NOMO-1 treated with DMSO at 0.1 percent for 48 hours (cell line): ENCODE measurements around the gene PXN.
"Not testable (repeated sequence)": the region's sequence is repeated elsewhere in the genome, so short reads cannot be mapped to it uniquely, and the experiment has no call there.

Experiments used
- DNase-seq: peaks from one replicate; lab custom pipeline; 2025; ENCODE audit not compliant: unreplicated experiment; lab: John Stamatoyannopoulos, UW

Gene PXN

DNA sequence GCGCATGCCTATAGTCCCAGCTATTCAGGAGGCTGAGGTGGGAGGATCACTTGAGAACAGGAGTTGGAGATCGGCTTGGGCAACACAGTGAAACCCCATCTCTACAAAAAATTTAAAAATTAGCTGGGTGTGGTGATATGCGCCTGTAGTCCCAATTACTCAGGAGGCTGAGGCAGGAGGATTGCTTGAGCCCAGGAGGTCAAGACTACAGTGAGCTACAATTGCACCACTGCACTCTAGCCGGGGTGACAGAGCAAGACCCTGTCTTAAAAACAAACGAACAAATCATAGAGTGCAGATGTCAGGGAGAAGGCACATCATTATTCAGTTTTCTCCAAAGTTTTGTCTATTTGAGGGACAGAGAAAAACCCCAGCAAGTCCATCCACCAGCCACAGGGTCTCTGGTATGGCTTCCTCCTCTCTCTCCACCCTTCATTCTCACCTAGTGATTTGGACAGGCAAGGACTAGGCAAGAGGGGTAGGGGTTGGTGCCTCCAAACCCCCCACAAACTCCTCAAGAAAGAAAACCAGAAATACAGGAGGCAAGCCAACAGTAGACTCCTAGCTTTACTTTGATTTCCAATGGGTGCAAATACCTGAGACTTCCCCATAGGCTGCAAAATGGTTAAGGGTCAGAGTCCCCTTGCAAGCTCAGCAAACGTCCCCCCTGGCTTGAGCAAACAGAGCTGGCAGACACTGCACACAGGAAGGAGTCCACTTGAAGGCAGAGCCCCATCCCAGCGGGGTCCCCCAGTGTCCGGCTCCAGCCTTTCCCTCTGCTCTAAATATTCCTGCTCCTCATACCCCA, 38.1 kb downstream of the PXN start:
- DNase-seq = no peak

DNA sequence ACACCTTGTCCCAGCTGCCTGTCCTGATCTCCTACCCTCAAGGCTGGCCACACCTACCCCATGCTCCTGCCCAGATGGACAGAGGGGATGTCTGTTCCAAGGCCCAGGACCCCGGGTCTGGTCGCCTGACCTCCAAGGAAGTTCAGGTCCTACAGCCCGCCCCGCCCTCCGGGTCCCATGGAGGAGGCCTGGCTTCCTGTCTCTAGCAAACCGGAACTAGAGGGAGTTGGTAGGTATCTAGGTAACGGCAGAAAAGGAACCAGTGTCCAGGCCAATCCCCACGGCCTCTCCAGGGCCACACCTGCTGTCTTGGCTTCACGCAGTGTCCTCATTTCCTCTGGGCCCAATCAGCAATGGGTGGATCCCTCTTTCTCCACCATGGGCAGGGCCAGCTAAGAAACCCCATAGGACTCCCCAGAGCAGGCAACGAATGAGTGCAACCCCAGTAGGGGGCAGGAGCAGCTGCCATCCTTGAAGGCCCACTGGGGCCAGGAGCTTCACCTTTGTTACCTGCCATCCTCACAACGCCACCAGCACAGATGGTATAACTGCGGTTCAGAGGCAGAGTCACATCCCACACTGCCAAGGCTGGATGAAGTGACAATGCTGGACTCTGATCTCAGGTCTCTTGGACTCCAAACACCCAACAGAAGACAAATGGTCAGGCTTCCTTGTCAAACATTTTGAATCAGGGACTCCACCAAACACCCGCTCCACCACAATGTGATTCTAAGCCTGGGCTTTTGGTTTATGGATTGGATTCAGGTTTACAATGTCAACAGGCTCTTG, 39.5 kb downstream of the PXN start:
- peak; percentile 54 for DNase-seq

- DNase-seq = no peak
Measured at GRCh38 chr12:120225200-120225558, 40.4 kb downstream of the PXN start.

DNA sequence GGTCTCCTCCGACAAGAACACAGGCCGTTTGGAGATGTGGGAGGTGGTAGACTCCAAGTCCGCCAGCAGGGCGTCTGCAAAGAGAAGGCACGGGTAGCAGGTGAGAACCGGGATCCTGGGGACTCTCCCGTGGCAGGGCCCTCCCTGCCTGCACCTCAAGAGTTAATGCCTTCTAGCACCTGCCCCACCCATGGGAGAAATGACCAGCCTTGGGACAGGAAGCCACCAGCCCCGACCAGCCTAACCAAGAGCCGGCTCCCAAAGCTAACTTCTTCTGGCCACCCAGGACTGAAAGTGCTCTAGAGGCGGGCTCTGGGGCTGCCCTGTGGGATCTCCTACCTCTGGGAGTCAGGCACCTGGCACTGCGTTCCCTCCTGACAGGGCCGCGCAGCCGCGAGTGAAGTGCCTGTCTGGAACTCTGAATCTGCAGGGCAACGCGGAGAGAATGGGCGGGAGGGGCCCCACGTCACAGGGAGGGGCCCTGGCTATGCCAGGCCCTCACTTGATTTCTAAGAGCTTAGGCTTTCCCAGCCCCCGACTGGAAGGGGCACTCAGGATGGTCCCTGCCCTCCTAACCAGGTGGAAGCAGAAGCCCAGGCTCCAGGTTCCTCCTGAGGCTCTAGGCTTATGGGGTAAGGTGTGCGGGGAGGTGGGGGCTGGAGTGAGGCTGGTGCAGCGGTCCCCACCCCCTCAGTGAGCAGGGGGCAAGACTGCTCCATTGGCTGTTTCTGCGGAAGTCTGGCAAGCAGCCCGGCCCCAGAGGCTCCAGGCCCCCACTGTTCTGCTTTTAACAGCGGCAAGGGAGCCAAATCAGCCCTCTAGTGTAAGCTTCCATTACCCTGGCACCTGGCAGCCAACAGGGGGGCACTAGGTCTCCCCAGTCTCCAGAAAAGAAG, 41.0 kb downstream of the PXN start:
- no peak for DNase-seq

DNA sequence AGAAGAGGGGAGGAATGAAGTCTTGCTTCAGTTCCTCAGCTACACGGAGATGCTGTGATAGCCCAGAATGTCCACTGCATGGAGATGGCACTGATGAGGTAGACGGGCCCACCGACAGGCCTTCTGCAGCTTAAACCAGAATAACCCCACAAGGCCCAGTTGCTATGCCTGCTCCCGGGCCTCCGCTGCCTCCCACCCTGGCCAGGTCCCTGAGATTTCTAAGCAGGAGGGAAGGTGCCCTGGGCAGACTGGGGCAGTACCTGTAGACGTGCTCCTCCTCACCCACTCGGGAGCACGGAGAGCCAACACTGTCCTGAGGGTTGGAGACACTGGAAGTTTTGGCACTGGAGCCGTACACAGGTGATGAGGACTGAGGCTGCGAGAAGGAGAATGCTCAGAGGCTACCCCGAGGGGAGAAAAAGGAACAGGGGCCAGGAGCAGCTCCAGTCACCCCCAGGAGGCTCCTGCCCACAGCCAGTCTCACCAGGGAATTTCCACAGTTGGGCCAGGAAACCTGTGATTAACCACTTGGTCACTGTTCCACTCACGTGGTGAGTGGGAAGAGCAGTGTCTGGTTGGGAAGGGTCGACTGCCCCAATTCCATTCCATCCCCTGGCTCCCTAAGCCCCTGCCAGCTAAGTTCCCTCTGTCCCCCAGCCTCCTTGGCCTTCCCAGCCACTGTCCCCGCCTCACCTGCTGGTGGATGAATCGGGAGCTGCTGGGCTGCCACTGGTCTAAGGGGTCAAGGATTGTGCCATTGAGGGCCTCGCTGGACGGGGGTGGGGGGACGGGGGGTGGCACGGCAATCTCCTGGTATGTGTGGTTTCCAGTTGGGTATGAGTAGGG, 41.8 kb downstream of the PXN start:
- no peak for DNase-seq

DNA sequence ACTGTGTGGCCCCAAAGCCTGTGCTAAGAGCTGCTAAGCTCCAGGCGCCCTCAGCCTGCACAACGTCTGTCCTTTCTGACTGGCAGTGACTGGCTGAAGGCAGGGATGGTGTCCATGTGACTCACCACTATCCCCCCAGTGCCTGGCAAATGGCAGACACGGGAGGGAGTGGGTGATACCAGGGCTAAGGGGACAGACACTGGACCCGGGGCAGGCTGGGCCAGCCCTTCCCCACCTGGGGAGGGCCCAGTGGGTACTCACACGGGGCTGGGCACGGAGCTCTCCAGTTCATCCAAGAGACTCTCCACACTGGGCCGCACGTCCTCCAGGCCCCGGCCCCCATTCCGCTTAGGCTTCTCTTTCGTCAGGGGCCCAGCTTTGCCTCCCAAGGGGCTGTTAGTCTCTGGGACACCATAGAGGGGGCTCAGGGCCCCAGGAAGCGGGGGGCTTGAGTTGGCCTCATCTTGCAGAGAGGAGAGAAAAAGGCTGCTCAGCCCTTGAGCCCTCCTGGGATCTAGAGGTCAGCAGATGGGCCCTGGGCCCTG, 43.2 kb downstream of the PXN start:
- DNase-seq = no peak

DNA sequence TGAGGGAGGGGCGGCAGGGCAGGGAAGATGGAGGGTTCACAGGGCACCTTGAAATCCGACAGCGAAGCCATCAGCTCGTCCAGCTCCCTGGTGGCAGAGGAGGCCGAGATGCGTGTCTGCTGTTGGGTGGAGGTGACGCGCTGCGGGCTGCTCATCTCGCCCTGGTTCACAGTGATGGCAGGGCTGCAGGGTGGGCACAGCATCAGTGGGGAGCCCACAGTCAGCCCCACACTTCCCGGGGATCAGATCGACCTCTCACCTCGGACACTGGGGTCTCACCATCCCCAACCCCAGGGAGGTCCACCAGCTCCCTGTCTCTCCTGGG, 44.0 kb downstream of the PXN start:
- DNase-seq = no peak

DNA sequence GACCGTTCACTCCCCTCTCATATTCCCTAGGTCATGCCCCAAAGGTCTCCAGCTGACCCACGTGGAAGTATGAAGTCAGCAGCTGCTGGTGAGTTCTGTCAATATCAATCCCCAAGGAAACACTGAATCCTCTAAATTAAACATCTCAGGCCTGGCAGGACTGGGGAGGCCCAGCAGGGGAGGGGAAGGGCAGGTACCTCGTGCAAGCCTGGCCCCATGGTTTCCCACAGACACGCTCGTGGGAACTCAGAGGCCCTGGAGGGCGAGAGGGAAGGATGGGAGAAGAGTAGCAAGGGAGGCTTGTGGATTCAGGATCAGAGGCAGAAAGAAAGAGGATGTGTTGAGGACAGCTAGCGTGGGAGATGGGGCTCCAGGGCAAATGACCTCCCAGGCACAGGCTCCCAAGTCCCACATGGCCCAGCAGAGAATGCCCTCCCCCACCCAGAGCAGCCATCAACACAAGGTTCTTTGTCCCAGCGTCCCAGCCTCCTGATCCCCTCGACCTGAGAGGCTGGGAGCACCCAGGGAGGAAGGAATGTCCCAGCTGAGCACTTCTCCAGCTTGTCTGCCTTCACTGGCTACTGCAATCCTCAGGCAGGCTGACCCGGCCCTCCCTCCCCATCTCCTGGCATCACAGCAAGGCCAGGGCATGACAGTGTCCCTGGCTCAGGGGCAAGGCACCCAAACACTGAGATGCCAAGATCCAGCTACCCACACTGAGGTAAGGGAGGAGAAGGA, 44.5 kb downstream of the PXN start:
- no peak for DNase-seq

GRCh38 chr12:120218680-120219606, 46.6 kb downstream of the PXN start:
- no peak for DNase-seq

- DNase-seq = peak; percentile 74
Measured at GRCh38 chr12:120216742-120217605, 48.6 kb downstream of the PXN start.

DNA sequence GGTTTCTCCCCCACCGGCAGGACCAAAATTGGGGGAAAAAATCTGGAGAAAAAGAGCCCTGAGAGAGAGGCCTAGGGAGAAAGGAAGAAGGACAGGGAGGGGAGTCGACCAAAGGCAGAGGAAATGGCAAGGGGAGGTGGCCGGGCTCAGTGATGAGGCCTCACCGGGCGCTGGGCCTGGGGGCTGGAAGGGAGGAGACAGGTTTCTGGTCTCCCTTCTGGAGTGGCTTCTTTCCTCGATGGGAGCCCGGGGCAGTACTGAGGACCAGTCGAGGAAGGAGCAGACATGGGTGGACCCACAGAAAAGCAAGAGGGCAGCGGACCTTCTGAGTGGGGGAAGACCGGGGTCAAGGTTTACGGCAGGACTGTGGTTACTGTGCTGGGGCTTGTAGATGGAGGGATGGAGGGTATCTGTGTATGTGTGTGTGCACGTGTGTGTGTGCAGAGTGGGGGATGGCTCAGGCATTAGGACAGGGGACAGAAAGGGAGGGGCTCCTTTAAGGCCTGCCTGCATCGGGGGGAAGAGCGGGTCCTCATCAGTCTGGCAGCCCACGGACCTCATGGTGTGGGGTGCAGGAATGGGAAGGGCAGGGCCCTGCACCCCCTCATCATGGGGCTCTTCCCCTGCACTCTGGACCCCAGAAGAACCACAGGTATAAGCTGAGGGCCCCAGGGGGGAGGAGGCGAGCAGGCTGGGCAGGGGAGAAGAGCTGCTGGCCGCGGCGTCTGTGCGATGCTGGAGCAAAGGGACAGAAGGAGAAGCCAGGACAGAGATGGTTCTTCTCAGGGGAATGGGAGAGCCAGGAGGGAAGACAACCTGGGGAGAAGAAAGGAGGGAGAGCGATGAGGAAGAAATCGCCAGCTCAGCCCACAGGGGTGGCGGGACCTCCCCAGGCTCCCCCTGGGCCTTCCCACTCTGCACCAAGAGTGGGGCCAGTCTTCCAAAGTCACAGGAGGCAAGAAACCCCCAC, 49.5 kb downstream of the PXN start:
- DNase-seq = no peak

GRCh38 chr12:120215357-120215735, 50.2 kb downstream of the PXN start:
- DNase-seq = no peak

DNA sequence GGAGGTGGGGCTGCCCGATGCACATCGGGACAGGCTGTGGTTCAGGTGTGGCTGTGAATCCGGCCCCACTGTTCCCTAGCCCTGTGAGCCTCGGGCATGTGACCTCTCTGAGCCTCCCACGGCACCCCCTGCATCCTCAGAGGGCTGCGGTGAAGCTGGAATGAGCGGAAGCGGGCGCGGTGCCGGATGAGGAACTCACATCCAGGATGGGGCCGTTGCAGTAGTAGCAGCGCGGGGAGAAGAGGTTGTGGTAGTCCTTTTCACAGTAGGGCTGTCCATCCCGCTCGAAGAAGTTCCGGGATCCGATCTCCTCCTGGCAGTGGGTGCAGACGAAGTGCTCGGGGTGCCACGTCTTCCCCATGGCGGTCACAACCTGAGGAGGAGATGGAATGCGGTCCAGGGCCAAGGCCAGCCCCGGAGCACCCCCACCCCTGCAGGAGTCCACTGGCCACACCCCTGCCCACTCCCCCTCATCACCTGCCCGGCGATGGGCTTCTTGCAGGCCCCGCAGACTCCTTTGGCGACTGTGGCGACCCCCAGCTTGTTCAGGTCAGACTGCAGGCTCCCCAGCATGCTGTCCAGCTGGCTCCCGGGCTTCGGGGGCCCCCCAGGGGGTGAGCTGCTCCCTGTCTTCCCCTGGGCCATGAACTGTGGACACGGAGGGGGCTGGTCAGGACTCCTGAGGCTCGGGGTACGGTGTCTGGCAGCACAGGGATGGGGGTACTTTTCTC, 50.7 kb downstream of the PXN start:
- DNase-seq = no peak

- DNase-seq = no peak
Measured at GRCh38 chr12:120213758-120214157, 51.8 kb downstream of the PXN start.

GRCh38 chr12:120213182-120213581, 52.3 kb downstream of the PXN start:
- not testable (repeated sequence) for DNase-seq

DNA sequence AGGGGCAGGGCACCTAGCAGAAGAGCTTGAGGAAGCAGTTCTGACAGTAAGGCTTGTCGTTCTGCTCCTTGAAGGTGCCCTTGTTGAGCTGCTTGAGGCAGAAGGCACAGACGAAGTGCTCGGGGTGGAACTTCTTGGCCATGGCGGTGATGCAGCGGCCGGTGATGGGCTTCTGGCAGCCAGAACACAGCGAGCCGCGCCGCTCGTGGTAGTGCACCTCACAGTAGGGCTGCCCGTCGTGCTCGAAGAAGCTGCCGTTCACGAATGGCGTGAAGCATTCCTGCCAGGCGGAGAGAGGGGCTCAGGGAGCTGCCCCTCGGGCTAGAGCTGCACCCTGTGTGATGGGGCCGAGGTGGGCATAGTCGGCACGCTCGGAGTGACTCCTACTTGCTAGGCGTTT, 53.2 kb downstream of the PXN start:
- no peak for DNase-seq
